ENCODE measurements around the gene TMPRSS9.
"Not testable (repeated sequence)": the region's sequence is repeated elsewhere in the genome, so short reads cannot be mapped to it uniquely, and the experiment has no call there.

TMPRSS9 gene

GRCh38 chr19:2438178-2438577 lies 78.1 kb downstream of the TMPRSS9 start:
- DNase-seq (ENCODE audit: low spot score): no peak

GRCh38 chr19:2440515-2440914 lies 80.5 kb downstream of the TMPRSS9 start:
- no peak for DNase-seq (ENCODE audit: low spot score)

GRCh38 chr19:2441096-2441752 lies 81.2 kb downstream of the TMPRSS9 start:
- no peak for DNase-seq (ENCODE audit: low spot score)

GRCh38 chr19:2443116-2443784 lies 83.2 kb downstream of the TMPRSS9 start:
- DNase-seq (ENCODE audit: low spot score): no peak

- DNase-seq (ENCODE audit: low spot score): no peak
Measured at GRCh38 chr19:2443785-2444182, 83.7 kb downstream of the TMPRSS9 start.

- DNase-seq (ENCODE audit: low spot score): no peak
Measured at GRCh38 chr19:2444251-2445002, 84.4 kb downstream of the TMPRSS9 start.

- no peak for DNase-seq (ENCODE audit: low spot score)
Measured at GRCh38 chr19:2446381-2446780, 86.3 kb downstream of the TMPRSS9 start.

GRCh38 chr19:2449019-2449418 lies 89.0 kb downstream of the TMPRSS9 start:
- no peak for DNase-seq (ENCODE audit: low spot score)

- DNase-seq (ENCODE audit: low spot score): no peak
Measured at GRCh38 chr19:2451138-2451537, 91.1 kb downstream of the TMPRSS9 start.

- DNase-seq (ENCODE audit: low spot score): no peak
Measured at GRCh38 chr19:2451741-2452140, 91.7 kb downstream of the TMPRSS9 start.

- DNase-seq (ENCODE audit: low spot score): no peak
Measured at GRCh38 chr19:2453431-2454025, 93.5 kb downstream of the TMPRSS9 start.

GRCh38 chr19:2454199-2454961 lies 94.3 kb downstream of the TMPRSS9 start:
- DNase-seq (ENCODE audit: low spot score): no peak

- DNase-seq (ENCODE audit: low spot score): no peak
Measured at GRCh38 chr19:2454962-2455850, 95.1 kb downstream of the TMPRSS9 start.

- DNase-seq (ENCODE audit: low spot score): no peak
Measured at GRCh38 chr19:2455851-2456570, 95.9 kb downstream of the TMPRSS9 start.

- DNase-seq (ENCODE audit: low spot score): no peak
Measured at GRCh38 chr19:2457394-2458037, 97.5 kb downstream of the TMPRSS9 start.

GRCh38 chr19:2458054-2458453 lies 98.0 kb downstream of the TMPRSS9 start:
- no peak for DNase-seq (ENCODE audit: low spot score)

GRCh38 chr19:2458776-2459175 lies 98.7 kb downstream of the TMPRSS9 start:
- not testable (repeated sequence) for DNase-seq (ENCODE audit: low spot score)

- DNase-seq (ENCODE audit: low spot score): no peak
Measured at GRCh38 chr19:2460245-2460644, 100.2 kb downstream of the TMPRSS9 start.

GRCh38 chr19:2461751-2462634 lies 101.9 kb downstream of the TMPRSS9 start:
- DNase-seq (ENCODE audit: low spot score): peak; percentile 75
